Epithelial cell of proximal tubule (primary cell): ENCODE results near the gene SF3A1. TPM values are rescaled to one million over a fixed set of nuclear protein-coding genes. Genes with fewer than 3 reads are reported as not detected.

ENCODE experiments used
- DNase-seq: peaks from one replicate; pipeline ENCODE4 v3.0.0-alpha.2; 2011; ENCODE audit warnings: low read depth
- H3K4me3 ChIP-seq: 2 replicates; pipeline ENCODE4 v1.5.1; 2011; ENCODE audit warnings: low read depth, mild to moderate bottlenecking, low read length
- total RNA-seq: library from RNA; depleted of rRNA; stranded (reverse); fragments of >200 nt; gene quantifications from 2 replicates; pipeline ENCODE4 v1.2.3, GENCODE V29; 2015
- TF ChIP-seq, protein P1 (sequence below): conservative IDR thresholded peaks from 2 replicates; pipeline ENCODE4 v1.5.1; 2012; ENCODE audit warnings: low read depth, mild to moderate bottlenecking, low read length

Gene SF3A1
- total RNA-seq, 1 donor from 2014 or later: 42.6 TPM

- TF ChIP-seq, protein P1, sequence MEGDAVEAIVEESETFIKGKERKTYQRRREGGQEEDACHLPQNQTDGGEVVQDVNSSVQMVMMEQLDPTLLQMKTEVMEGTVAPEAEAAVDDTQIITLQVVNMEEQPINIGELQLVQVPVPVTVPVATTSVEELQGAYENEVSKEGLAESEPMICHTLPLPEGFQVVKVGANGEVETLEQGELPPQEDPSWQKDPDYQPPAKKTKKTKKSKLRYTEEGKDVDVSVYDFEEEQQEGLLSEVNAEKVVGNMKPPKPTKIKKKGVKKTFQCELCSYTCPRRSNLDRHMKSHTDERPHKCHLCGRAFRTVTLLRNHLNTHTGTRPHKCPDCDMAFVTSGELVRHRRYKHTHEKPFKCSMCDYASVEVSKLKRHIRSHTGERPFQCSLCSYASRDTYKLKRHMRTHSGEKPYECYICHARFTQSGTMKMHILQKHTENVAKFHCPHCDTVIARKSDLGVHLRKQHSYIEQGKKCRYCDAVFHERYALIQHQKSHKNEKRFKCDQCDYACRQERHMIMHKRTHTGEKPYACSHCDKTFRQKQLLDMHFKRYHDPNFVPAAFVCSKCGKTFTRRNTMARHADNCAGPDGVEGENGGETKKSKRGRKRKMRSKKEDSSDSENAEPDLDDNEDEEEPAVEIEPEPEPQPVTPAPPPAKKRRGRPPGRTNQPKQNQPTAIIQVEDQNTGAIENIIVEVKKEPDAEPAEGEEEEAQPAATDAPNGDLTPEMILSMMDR: no peak
- H3K4me3 ChIP-seq: no peak overlapping the region
- DNase-seq: no peak
Measured at GRCh38 chr22:30392661-30393321, 36.1 kb upstream of the SF3A1 start.

DNA sequence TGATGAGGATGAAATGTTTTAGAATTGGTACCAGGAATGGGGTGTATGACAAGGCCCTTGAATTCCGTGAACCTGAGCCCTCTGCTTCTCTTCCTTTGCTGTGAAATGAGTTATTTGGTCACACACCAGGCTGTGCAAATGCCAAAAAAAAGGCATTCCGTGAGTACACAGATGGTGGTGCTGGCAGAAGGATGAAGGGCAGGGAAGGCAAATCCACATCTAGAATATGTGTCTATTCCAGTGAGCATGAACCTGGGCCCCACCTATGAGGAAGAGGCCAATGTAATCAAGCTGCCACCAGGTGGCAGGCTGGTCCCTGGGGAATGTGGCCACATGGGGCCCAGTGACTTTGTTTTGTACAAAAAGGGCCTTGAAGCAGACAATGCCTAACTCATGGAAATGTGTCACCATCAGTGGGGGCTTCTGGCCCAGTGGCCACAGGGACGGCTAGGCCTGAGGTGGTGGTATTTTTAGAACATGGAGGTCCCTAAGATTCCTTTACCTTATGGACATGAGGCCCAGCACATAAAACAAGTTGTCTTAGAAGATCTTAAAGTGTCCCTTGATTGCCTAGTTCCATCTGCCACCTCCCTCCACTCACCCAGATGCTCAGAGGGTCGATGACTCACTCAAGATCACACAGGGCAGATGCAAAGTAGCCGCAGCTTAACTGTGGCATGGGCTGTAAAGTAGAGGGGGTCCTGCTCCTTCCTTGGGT is 34.4 kb upstream of the SF3A1 start:
- no peak overlapping the region for H3K4me3 ChIP-seq
- TF ChIP-seq, protein P1: peak; percentile 90
- peak; percentile 23 for DNase-seq

GRCh38 chr22:30386960-30387827 is 30.5 kb upstream of the SF3A1 start, which contains the start of gene RNF215:
TSS of gene RNF215 (minus strand) at chr22:30387411. CDS start at chr22:30387313, 98 bp downstream.
- DNase-seq: no peak
- TF ChIP-seq, protein P1: peak; percentile 73
- peak within 1 kb of the TSS; percentile 85 for H3K4me3 ChIP-seq

DNA sequence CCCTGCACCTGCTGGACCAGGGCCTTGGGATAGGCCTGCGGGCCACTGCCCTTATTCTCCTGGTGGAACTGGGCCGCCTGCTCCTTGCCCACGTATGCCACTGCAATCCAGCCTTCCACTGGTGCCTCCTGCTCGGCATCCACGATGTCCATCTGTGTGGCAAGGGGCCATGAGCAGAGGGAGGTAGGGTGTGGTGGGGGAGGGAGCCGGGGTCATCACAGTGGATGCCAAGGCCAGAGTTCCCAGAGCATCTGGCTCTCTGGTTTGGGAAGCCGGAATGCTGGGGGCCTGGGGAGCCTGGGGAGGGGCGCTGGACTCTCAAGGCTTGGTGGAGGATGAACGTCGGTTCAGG is 29.9 kb upstream of the SF3A1 start:
- H3K4me3 ChIP-seq: peak overlapping the region; percentile 85
- DNase-seq: no peak
- TF ChIP-seq, protein P1: no peak

GRCh38 chr22:30385942-30386341 is 29.2 kb upstream of the SF3A1 start:
- no peak for DNase-seq
- TF ChIP-seq, protein P1: no peak
- H3K4me3 ChIP-seq: peak overlapping the region; percentile 85

DNA sequence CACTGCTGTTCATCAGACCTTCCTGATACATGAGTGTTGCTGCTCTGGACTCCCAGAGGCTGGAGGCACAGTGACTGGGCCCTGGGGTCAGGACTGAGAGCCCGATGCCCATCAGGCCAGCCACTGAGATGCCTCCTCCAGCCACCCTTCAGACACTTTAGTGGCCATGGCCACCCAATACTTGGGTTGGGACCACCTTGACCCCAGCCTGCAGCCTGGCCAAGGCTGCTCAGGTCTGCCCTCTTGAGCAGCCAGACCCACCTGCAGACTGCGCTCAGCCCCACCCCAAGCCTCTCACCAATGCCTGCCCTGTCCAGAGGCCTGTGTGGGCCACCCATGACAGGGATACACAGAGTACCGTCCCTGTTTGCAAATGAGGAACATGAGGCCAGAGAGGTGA is 26.4 kb upstream of the SF3A1 start:
- no peak for DNase-seq
- TF ChIP-seq, protein P1: no peak
- no peak overlapping the region for H3K4me3 ChIP-seq
